ENCODE results near the gene SELPLG. TPM values are rescaled to one million over a fixed set of nuclear protein-coding genes. Genes with fewer than 3 reads are reported as not detected.

The SELPLG gene
- total RNA-seq, 2 donors from 2014 or later, result 14.3 to 17.3 TPM

GRCh38 chr12:108644811-108645120, 11.1 kb upstream of the SELPLG start:
- DNase-seq (ENCODE audit: low spot score) (no peak), ATAC-seq (ENCODE audit: insufficient number of reproducible peaks, low FRiP score, low read depth) (no peak)
- H3K4me3 ChIP-seq, result no peak overlapping the region
- H3K36me3 ChIP-seq, result peaks cover 24% of the 10 kb centered on the region
- TF ChIP-seq CTCF (IDR thresholded peaks at IDR 0.05), result no peak
- peak overlapping the region; percentile 21 to 67 for H3K27ac ChIP-seq
- H3K4me1 ChIP-seq (ENCODE audit: control insufficient read depth in 1 of 2, low read depth in 2 of 2), result peaks cover 26 to 48% of the 10 kb centered on the region in 2 donors
- H3K27me3 ChIP-seq (replicated peaks; ENCODE audit: insufficient read depth), result no peaks in the 10 kb centered on the region
- H3K9me3 ChIP-seq, result no peaks in the 10 kb centered on the region

GRCh38 chr12:108643941-108644810, 10.5 kb upstream of the SELPLG start:
- H3K27ac ChIP-seq, result peak overlapping the region; percentile 21 to 67
- ATAC-seq (ENCODE audit: insufficient number of reproducible peaks, low FRiP score, low read depth) (peak; percentile 21), DNase-seq (ENCODE audit: low spot score) (no peak)
- H3K36me3 ChIP-seq, result peaks cover 24% of the 10 kb centered on the region
- H3K27me3 ChIP-seq (replicated peaks; ENCODE audit: insufficient read depth), result no peaks in the 10 kb centered on the region
- H3K4me1 ChIP-seq (ENCODE audit: control insufficient read depth in 1 of 2, low read depth in 2 of 2), result peaks cover 23 to 42% of the 10 kb centered on the region in 2 donors
- no peak for TF ChIP-seq CTCF (IDR thresholded peaks at IDR 0.05)
- peak overlapping the region; percentile 23 for H3K4me3 ChIP-seq
- no peaks in the 10 kb centered on the region for H3K9me3 ChIP-seq

- no peak for TF ChIP-seq CTCF (IDR thresholded peaks at IDR 0.05)
- DNase-seq (ENCODE audit: low spot score) (no peak), ATAC-seq (ENCODE audit: insufficient number of reproducible peaks, low FRiP score, low read depth) (no peak)
- Histone ChIP-seq H3K36me3 (peaks cover 16% of the 10 kb centered on the region), H3K4me1 (ENCODE audit: control insufficient read depth in 1 of 2, low read depth in 2 of 2) (peaks cover 29 to 52% of the 10 kb centered on the region in 2 donors), H3K27ac (peak overlapping the region in 1 of 2 donors; percentile 67), H3K9me3 (no peaks in the 10 kb centered on the region), H3K27me3 (replicated peaks; ENCODE audit: insufficient read depth) (no peaks in the 10 kb centered on the region), H3K4me3 (no peak overlapping the region)
Measured at GRCh38 chr12:108642899-108643654, 9.4 kb upstream of the SELPLG start.

GRCh38 chr12:108642269-108642870, 8.7 kb upstream of the SELPLG start:
- Histone ChIP-seq H3K4me1 (ENCODE audit: control insufficient read depth in 1 of 2, low read depth in 2 of 2) (peaks cover 36 to 53% of the 10 kb centered on the region in 2 donors), H3K9me3 (no peaks in the 10 kb centered on the region), H3K27me3 (replicated peaks; ENCODE audit: insufficient read depth) (no peaks in the 10 kb centered on the region), H3K36me3 (peaks cover 10% of the 10 kb centered on the region), H3K4me3 (no peak overlapping the region), H3K27ac (no peak overlapping the region)
- no peak for DNase-seq (ENCODE audit: low spot score)
- ATAC-seq (ENCODE audit: insufficient number of reproducible peaks, low FRiP score, low read depth), result no peak
- TF ChIP-seq CTCF (IDR thresholded peaks at IDR 0.05), result no peak
